Measurements from ENCODE around the gene CAMK1D. TPM values are rescaled to one million over a fixed set of nuclear protein-coding genes. Genes with fewer than 3 reads are reported as not detected.

The CAMK1D gene
- total RNA-seq, 1 experiment from 2014 or later = 10.2 TPM

GRCh38 chr10:12685261-12686058 lies 336.1 kb downstream of the CAMK1D start:
- no peaks in the 10 kb centered on the region for H3K4me1 Mint-ChIP-seq
- DNase-seq (ENCODE audit: low spot score) (no peak), ATAC-seq (no peak)
- no peaks in the 10 kb centered on the region for H3K9me3 Mint-ChIP-seq
- H3K36me3 Mint-ChIP-seq = no peaks in the 10 kb centered on the region
- ChIA-PET POLR2A (no interaction called here), CTCF (no interaction called here)
- H3K27me3 Mint-ChIP-seq (ENCODE audit: low read depth) = no peaks in the 10 kb centered on the region
- TF ChIP-seq SOX15 (CRISPR knock-in tag; IDR thresholded peaks at IDR 0.05) (no peak), ZNF671 (CRISPR knock-in tag; IDR thresholded peaks at IDR 0.05) (no peak), NFYB (CRISPR knock-in tag; conservative IDR thresholded peaks at IDR 0.05; ENCODE audit: low read depth) (no peak), ETV6 (CRISPR knock-in tag; IDR thresholded peaks at IDR 0.05) (no peak), ZNF121 (CRISPR knock-in tag; IDR thresholded peaks at IDR 0.05) (no peak), GABPB1 (CRISPR knock-in tag; IDR thresholded peaks at IDR 0.05) (no peak), FOXK1 (CRISPR knock-in tag; IDR thresholded peaks at IDR 0.05) (no peak), RELA (CRISPR knock-in tag; IDR thresholded peaks at IDR 0.05; ENCODE audit: borderline replicate concordance) (no peak), E2F5 (CRISPR knock-in tag; IDR thresholded peaks at IDR 0.05) (no peak), ZNF396 (CRISPR knock-in tag; IDR thresholded peaks at IDR 0.05; ENCODE audit: borderline replicate concordance) (no peak), AR (CRISPR knock-in tag; IDR thresholded peaks at IDR 0.05) (no peak), MYBL2 (CRISPR knock-in tag; IDR thresholded peaks at IDR 0.05) (no peak), ZNF232 (CRISPR knock-in tag; IDR thresholded peaks at IDR 0.05) (no peak), E2F1 (CRISPR knock-in tag; IDR thresholded peaks at IDR 0.05) (no peak)
- H3K4me3 Mint-ChIP-seq = no peak overlapping the region
- no peak overlapping the region for H3K27ac Mint-ChIP-seq

- ChIA-PET POLR2A (interaction anchor here (0.6 kb wide), 1 partner anchor 422 kb away, joined by 6 read pairs; no protein-coding TSS in a partner anchor), CTCF (interaction anchor here (1.1 kb wide), 1 partner anchor 31 kb away, joined by 3 read pairs; no protein-coding TSS in a partner anchor)
- Mint-ChIP-seq H3K36me3 (no peaks in the 10 kb centered on the region), H3K27me3 (ENCODE audit: low read depth) (no peaks in the 10 kb centered on the region), H3K4me3 (no peak overlapping the region), H3K9me3 (peaks cover 4% of the 10 kb centered on the region; the same call in 1 of the 2 replicates), H3K4me1 (0 out of 2 replicates have a peak, but pooled peaks cover 2% of the 10 kb centered on the region), H3K27ac (no peak overlapping the region)
- no peak for DNase-seq (ENCODE audit: low spot score)
- ATAC-seq = no peak
- TF ChIP-seq JUN (CRISPR knock-in tag; IDR thresholded peaks at IDR 0.05) (no peak), E2F1 (CRISPR knock-in tag; IDR thresholded peaks at IDR 0.05) (no peak), MYBL2 (CRISPR knock-in tag; IDR thresholded peaks at IDR 0.05) (no peak), FOXP4 (CRISPR knock-in tag; IDR thresholded peaks at IDR 0.05) (no peak), ZNF121 (CRISPR knock-in tag; IDR thresholded peaks at IDR 0.05) (no peak), ZNF425 (CRISPR knock-in tag; conservative IDR thresholded peaks at IDR 0.05) (no peak), IRF1 (CRISPR knock-in tag; IDR thresholded peaks at IDR 0.05) (no peak), KAT7 (CRISPR knock-in tag; IDR thresholded peaks at IDR 0.05; ENCODE audit: borderline replicate concordance) (no peak), GRHL2 (CRISPR knock-in tag; IDR thresholded peaks at IDR 0.05; ENCODE audit: insufficient replicate concordance, severe bottlenecking) (no peak), E2F4 (CRISPR knock-in tag; IDR thresholded peaks at IDR 0.05; ENCODE audit: borderline replicate concordance, low read depth) (no peak)
These were observed 338.6 kb downstream of the CAMK1D start for GRCh38 chr10:12687996-12688395.

Measured in WTC11 (cell line).